Measurements from ENCODE around the gene EVC2. TPM values are rescaled to one million over a fixed set of nuclear protein-coding genes. Genes with fewer than 3 reads are reported as not detected.

Gene EVC2
- total RNA-seq, 1 experiment from 2014 or later, result 7.8 TPM

GRCh38 chr4:5651089-5651488 lies 57.3 kb downstream of the EVC2 start:
- TF ChIP-seq CTCF (conservative IDR thresholded peaks at IDR 0.05), result no peak
- H2BK12ac ChIP-seq (ENCODE audit: insufficient read length, low read depth, low read length), result no peak overlapping the region
- no peak overlapping the region for H2BK120ac ChIP-seq (ENCODE audit: low read depth, low read length, poor library complexity, severe bottlenecking)
- H4K20me1 ChIP-seq (ENCODE audit: control insufficient read depth, insufficient read depth, insufficient read length), result no peaks in the 10 kb centered on the region
- no peak overlapping the region for H2AFZ ChIP-seq (ENCODE audit: low read length)
- no peak overlapping the region for H3K4ac ChIP-seq (ENCODE audit: low read depth, low read length)
- H4K8ac ChIP-seq (replicated peaks; ENCODE audit: insufficient read length, low read depth, low read length), result no peak overlapping the region
- H4K91ac ChIP-seq (ENCODE audit: insufficient read length, low read depth, low read length), result no peak overlapping the region
- H3K23me2 ChIP-seq (ENCODE audit: insufficient read length, low read depth, low read length, poor library complexity, severe bottlenecking), result no peaks in the 10 kb centered on the region
- H3K27me3 ChIP-seq (ENCODE audit: insufficient read depth, low read length), result no peaks in the 10 kb centered on the region
- DNase-seq, result no peak
- H3K23ac ChIP-seq (ENCODE audit: insufficient read length, low read depth, low read length), result no peak overlapping the region
- no peaks in the 10 kb centered on the region for H3K9me3 Mint-ChIP-seq
- H3K27me3 Mint-ChIP-seq (ENCODE audit: low read depth), result no peaks in the 10 kb centered on the region
- no peak overlapping the region for H3K4me3 Mint-ChIP-seq
- no peaks in the 10 kb centered on the region for H3K79me1 ChIP-seq (ENCODE audit: insufficient read depth, low read depth, low read length, poor library complexity, severe bottlenecking)
- 100% methylated on average over 6 of the region's 6 CpGs for WGBS (ENCODE audit: extremely low coverage, insufficient read length, low lambda C conversion rate)
- no peak overlapping the region for H2BK20ac ChIP-seq (ENCODE audit: low read depth, low read length, poor library complexity, severe bottlenecking)
- H3K79me2 ChIP-seq (ENCODE audit: insufficient read depth, low read length), result no peaks in the 10 kb centered on the region
- no peak overlapping the region for H2BK5ac ChIP-seq (ENCODE audit: insufficient read length, low read length)
- no peaks in the 10 kb centered on the region for H3K9me3 ChIP-seq (ENCODE audit: control insufficient read depth, low read depth, low read length)
- H3K27ac ChIP-seq (ENCODE audit: insufficient read length, low read depth, low read length), result no peak overlapping the region
- H3K18ac ChIP-seq (ENCODE audit: insufficient read length, low read depth, low read length), result no peak overlapping the region
- H2AK5ac ChIP-seq (ENCODE audit: insufficient read length, low read length), result no peak overlapping the region
- no peak overlapping the region for H3K27ac Mint-ChIP-seq
- no peak overlapping the region for H3K9ac ChIP-seq (ENCODE audit: extremely low read depth, insufficient read length, low read length)
- H3K36me3 Mint-ChIP-seq (ENCODE audit: insufficient read depth in 1 of 3, low read depth in 3 of 3), result peaks cover 0 to 18% (median 1%) of the 10 kb centered on the region in 3 experiments; a peak in 2 of 7 replicates
- H3K4me1 ChIP-seq (ENCODE audit: insufficient read depth, low read length), result no peaks in the 10 kb centered on the region
- H3K4me2 ChIP-seq (ENCODE audit: insufficient read depth, insufficient read length, low read length), result no peak overlapping the region
- no peak overlapping the region for H3T11ph ChIP-seq (ENCODE audit: low read length)
- no peak overlapping the region for H3K56ac ChIP-seq (ENCODE audit: insufficient read length, low read depth, low read length)
- H4K5ac ChIP-seq (ENCODE audit: insufficient read length, low read depth, low read length), result no peak overlapping the region
- no peaks in the 10 kb centered on the region for H3K4me1 Mint-ChIP-seq
- no peak overlapping the region for H3K14ac ChIP-seq (ENCODE audit: insufficient read depth, low read length)
- no peak overlapping the region for H2BK15ac ChIP-seq (ENCODE audit: low read depth, low read length)
